IMR-90 (cell line): ENCODE results near the gene INF2. TPM values are rescaled to one million over a fixed set of nuclear protein-coding genes. Genes with fewer than 3 reads are reported as not detected.

Source experiments
- polyA plus RNA-seq, 3 experiments: library from polyadenylated mRNA; depleted of rRNA; stranded (reverse); fragments of >200 nt; gene quantifications; 2 replicates each; pipeline ENCODE4 v1.2.3, GENCODE V29; 2012; ENCODE audit warnings: low replicate concordance in 1 of 3
- total RNA-seq: library from RNA; depleted of rRNA; stranded (reverse); fragments of >200 nt; gene quantifications from 2 replicates; pipeline ENCODE4 v1.2.3, GENCODE V29; 2012
- TF ChIP-seq, protein P1 (sequence below): conservative IDR thresholded peaks from 2 replicates; pipeline ENCODE4 v1.5.1; 2012; ENCODE audit warnings: mild to moderate bottlenecking, low read depth, low read length, improper control_type of control experiment

The INF2 gene
- total and polyA plus RNA-seq, 2 of the 4 experiments (the other 2 are of a cell fraction) = 16.8 to 62.1 TPM

DNA sequence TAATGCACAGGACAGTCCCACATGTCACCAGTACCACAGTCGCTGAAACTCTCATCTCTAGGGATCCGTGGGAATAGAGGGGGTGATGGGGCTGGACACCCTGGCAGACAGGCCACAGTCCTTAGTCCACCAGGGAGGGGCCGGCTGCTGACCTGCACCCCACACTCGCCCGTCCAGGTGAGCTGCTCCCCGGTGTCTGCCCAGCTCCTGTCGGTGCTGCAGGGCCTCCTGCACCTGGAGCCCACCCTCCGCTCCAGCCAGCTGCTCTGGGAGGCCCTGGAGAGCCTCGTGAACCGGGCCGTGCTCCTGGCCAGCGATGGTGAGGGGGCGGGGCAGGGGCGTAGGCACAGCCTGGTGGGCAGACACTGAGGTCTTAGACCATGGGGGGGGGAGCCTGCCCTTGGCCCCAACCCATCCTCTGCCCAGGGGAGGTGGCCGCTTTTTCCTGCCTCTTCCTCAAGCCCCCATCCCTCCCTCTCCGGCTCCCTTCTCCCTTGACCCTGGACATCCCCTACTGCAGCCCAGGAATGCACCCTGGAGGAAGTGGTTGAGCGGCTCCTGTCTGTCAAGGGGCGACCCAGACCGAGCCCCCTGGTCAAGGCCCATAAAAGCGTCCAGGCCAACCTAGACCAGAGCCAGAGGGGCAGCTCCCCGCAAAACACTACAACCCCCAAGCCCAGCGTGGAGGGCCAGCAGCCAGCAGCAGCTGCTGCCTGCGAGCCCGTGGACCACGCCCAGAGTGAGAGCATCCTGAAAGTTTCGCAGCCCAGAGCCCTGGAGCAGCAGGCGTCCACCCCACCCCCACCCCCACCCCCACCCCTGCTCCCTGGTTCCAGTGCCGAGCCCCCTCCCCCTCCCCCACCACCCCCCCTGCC lies 17.6 kb downstream of the INF2 start (continued):
- TF ChIP-seq, protein P1, sequence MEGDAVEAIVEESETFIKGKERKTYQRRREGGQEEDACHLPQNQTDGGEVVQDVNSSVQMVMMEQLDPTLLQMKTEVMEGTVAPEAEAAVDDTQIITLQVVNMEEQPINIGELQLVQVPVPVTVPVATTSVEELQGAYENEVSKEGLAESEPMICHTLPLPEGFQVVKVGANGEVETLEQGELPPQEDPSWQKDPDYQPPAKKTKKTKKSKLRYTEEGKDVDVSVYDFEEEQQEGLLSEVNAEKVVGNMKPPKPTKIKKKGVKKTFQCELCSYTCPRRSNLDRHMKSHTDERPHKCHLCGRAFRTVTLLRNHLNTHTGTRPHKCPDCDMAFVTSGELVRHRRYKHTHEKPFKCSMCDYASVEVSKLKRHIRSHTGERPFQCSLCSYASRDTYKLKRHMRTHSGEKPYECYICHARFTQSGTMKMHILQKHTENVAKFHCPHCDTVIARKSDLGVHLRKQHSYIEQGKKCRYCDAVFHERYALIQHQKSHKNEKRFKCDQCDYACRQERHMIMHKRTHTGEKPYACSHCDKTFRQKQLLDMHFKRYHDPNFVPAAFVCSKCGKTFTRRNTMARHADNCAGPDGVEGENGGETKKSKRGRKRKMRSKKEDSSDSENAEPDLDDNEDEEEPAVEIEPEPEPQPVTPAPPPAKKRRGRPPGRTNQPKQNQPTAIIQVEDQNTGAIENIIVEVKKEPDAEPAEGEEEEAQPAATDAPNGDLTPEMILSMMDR = no peak
